Spleen (tissue), 7 donors: ENCODE measurements around the gene RAB27A.

ENCODE experiments used
- CTCF ChIP-seq, 11 experiments: fragments of 200-600 bp in 7 of 11; fragments of 450-650 bp in 4 of 11; sonication (generic) in 4 of 11; IDR thresholded peaks in 8 of 11; conservative IDR thresholded peaks in 3 of 11; 1 replicate in 7 of 11; 2 replicates in 4 of 11; pipeline versions ENCODE4 v1.4.0 to v1.8.0; 2016 to 2021; ENCODE audit warnings: antibody characterized with exemption in 11 of 11, inconsistent platforms in 4 of 11, mild to moderate bottlenecking in 1 of 11
- POLR2AphosphoS5 ChIP-seq, 3 donors: sonication (generic); formaldehyde crosslinking; IDR thresholded peaks; one replicate each; pipeline ENCODE4 v1.5.1; 2017; ENCODE audit warnings: antibody characterized with exemption in 3 of 3
- donor health status: DM: no; HTN: no; CAD: no; lungs with moderate emphysema.
- donor health status: DM: no; HTN: no; CAD: no.
- donor health status: DM: no; HTN: no; CAD: no.

- TF ChIP-seq CTCF (IDR thresholded peaks at IDR 0.05 in 8 of 11, conservative IDR thresholded peaks at IDR 0.05 in 3 of 11) (no peak), POLR2AphosphoS5 (IDR thresholded peaks at IDR 0.05) (no peak)
Measured at GRCh38 chr15:55241186-55241585, 48.4 kb downstream of the RAB27A start.
